DMS53 treated with DMSO at 0.1 percent for 48 hours (cell line): ENCODE results near the gene MPZL1.

Source experiments
- DNase-seq: peaks from one replicate; lab custom pipeline; 2025; ENCODE audit not compliant: unreplicated experiment; lab: John Stamatoyannopoulos, UW

MPZL1 gene

GRCh38 chr1:167695147-167695546 lies 26.6 kb upstream of the MPZL1 start:
- DNase-seq = no peak

GRCh38 chr1:167695756-167696561 lies 25.8 kb upstream of the MPZL1 start:
- no peak for DNase-seq

- no peak for DNase-seq
These were observed 24.1 kb upstream of the MPZL1 start for GRCh38 chr1:167697667-167698141.

GRCh38 chr1:167698313-167698712 lies 23.5 kb upstream of the MPZL1 start:
- no peak for DNase-seq

DNA sequence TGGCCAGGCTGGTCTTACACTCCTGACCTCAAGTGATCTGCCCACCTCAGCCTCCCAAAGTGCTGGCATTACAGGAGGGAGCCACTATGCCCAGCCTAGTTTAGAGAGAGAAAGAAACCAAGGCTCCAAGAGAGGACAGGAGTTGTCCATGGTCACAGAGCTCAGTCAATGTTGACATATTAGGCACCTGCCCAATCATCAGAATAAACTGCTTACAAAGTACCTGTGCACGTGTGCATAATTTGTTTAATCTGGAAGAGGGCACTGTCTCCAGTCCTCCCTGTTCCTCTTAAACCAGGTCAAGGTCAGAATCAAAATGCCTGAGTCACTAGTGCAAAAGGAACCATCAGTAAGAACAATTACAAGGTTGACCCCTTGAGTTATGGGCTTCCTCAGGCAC lies 20.3 kb upstream of the MPZL1 start:
- DNase-seq = peak; percentile 7

DNA sequence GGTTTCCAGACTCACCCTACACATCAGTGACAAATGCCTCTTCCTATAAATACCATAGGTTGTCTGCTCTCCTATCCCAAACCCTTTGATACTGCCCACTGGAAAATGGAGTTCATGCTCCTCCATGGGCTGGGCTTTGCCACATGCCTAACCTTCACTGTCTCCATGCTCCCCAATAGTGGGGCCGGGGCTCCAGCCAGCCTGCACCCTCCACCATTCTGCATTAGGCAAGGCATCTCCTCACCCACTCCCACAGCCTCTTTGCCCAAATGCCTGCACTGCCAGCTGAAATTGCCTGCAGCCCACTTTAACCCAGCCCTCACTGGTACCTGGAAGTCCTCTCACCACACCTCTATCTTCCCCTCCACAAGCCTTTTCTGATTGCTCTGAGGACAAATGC lies 18.2 kb upstream of the MPZL1 start:
- DNase-seq = no peak

GRCh38 chr1:167704715-167705114 lies 17.1 kb upstream of the MPZL1 start:
- DNase-seq = no peak

DNA sequence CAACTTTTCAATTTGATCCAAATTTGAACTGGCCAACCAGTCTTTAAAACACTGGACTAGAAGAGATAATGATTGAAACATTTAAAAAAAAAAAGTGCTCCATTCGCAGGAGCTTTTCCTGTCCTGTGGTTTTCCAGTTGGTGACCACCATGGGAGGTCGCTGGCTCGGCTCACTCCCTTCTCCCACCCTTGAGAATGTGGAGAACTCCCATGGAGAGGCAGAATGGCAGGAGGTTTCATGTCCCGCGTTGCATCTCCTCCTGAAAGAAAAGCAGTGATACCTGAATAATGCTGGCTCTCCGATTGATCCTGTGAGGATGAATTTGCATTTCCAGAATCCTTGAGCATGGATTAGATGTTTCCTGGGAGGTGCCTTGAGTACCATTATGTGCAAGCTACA lies 16.5 kb upstream of the MPZL1 start:
- no peak for DNase-seq

DNA sequence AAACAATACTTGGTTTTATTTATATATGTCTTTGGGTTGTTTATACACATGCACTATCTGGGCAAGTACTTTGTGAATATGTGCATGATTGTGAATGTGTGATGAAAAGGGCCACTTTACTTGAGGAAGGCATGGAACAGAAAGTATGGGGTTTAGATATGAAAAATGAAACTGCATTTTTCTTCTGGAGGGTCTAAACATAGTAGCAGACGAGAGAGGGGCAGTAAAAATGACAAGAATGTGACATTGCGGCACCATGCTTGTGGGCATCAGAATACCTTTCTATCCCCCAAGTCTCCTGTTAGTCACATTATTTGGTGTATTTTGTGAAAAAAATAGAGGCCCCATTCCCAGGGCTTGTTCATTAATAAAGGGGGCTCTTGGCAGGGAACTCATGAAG lies 15.4 kb upstream of the MPZL1 start:
- DNase-seq = no peak

DNA sequence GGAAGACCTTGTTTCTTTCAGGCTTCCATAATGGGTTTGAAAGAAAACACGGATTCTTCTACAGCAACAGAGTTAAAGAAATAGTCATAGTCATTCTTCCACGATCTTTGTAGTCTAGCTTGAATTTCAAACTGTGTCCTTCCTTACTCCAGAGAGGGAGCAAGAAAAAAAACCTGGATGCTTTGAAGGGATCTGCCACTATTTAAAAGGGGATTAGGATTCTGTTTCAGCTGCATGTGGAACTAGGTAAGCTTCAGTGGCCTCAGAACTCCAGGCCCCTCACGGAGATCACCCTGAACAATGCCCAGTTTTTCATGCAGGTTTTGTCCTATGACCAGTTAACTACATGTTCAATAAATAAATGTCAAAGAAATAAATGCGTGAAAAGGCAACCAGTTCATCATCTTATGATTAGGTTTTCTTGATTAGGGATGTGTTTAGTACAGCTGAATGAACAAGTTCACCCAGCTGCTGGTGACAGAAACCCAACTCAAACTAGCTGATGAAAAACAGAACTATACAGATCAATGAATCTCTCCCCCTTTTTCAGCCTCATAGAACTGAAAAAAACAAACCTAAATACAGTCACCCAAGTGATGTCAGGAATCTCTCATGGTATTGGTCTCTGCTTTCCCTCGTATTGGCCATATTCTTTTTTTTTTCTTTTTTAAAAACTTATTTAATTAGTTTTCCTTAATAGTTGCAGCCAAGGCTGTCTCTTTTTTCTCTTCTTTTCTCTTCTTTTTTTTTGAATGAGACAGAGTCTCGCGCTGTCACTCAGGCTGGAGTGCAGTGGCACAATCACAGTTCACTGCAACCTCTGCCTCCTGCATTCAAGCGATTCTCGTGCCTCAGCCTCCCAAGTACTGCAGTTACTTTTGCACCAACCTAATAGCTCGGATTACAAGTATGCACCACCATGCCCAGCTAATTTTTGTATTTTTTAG lies 14.6 kb upstream of the MPZL1 start:
- no peak for DNase-seq

DNA sequence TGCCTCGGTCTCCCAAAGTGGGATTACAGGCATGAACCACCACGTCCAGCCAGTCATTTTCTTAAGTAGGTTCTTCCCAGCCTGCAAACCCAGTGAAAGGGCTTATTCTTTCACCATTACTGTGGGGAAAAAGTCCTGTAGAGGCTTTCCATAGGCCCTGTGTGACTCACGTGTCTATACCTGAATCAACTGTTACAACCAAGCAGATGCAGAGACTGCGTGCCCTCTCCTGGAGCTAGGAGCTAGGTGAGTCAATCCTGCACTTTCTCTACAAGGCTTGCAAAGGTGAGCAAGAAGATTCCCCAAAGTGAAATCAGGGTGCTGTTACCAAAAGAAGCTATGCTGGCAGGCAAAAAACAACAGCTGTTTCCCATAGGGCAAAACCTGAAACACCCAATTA lies 13.8 kb upstream of the MPZL1 start:
- no peak for DNase-seq

DNA sequence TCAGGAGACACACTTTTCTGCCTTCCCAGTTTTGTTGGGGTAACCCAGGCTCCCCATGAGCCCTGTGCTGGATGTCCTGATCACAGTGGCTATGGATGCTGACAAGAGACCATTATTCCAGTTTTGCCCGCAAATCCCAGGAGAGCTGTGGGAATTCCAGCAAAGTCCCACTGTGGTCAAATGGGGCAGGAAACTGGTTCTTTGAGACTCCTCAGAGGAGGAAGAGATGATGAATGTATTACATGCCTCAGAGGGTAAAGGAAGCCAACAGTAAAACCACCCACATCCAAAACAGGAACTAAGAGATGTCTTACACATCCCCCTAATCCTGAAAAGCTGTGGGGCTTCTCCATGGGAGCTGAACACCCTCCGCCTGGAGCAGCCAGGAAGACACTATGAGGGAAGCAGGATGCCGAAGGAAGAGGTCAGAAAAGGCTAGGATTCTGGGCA lies 12.8 kb upstream of the MPZL1 start:
- no peak for DNase-seq

DNA sequence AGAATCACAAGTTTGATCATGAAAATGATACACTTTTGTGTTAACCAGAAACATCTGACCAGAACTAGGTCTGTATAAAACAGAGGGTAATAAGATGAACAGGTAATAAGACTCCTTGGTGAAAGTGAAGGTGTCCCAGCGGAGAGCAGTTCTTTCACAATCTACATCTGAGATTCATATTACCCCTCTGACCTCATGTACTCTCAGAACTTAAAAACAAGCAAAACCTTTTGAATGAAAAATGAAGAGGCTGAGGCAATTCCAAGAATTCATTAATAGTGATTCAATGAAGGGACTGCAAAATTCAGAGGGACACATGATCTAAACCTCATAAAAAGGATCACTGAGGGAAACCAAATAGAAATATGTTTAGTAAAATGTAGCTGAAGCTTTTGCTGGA lies 10.9 kb upstream of the MPZL1 start:
- DNase-seq = no peak

DNA sequence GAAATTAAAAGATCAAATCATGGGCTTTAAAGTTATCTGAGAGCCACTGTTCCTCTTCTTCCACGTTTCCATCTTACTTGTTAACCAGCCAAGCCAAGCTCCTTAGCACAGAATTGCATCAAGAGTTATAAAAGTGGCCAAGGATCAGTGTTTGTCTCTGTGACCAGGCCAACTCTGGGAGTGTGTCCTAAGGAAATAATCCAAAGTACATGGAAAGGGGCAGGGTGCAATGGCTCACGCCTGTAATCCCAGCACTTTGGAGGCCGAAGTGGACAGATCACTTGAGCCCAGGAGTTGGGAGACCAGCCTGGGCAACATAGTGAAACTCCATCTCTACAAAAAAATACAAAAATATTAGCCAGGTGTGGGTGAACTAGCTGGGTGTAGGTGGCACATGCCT lies 10.0 kb upstream of the MPZL1 start:
- DNase-seq = no peak

DNA sequence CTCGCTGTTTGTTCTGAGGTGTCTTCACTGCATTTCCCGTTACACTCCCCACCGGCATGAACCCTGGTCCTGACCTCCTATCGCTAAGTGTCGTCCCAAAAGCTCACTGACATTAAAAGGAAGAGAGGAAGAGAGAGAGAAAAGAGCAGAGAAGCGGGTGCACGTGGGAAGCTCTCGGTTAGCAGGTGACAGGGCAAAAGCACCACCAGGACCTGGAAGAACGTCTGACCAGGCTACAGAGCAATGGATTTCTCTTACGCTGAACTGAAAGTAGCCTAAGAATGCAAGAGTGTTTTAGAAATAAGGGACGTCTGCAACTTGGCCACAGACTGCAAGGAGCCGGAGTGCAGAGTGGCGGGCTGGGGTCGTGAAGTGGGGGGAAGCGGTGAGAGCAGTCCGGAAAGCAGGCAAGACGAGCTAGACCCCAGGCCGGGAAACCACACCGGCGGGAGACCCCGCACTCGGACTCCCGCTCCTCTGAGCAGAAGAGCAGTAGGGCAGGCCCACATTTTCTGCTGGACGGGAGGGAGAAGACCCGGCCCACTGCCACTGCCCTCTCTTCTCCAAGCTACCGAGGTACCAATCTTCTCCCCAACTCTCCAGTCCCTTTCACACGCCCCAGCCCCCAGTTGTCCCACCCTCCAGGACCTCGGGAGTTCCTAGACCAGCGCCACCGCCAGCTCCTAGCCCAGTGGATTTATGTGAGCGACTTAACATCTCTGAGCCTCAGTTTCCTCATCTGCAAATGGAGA lies 8.3 kb upstream of the MPZL1 start:
- DNase-seq = peak; percentile 23

- DNase-seq = no peak
These were observed 7.7 kb upstream of the MPZL1 start for GRCh38 chr1:167714098-167714438.

DNA sequence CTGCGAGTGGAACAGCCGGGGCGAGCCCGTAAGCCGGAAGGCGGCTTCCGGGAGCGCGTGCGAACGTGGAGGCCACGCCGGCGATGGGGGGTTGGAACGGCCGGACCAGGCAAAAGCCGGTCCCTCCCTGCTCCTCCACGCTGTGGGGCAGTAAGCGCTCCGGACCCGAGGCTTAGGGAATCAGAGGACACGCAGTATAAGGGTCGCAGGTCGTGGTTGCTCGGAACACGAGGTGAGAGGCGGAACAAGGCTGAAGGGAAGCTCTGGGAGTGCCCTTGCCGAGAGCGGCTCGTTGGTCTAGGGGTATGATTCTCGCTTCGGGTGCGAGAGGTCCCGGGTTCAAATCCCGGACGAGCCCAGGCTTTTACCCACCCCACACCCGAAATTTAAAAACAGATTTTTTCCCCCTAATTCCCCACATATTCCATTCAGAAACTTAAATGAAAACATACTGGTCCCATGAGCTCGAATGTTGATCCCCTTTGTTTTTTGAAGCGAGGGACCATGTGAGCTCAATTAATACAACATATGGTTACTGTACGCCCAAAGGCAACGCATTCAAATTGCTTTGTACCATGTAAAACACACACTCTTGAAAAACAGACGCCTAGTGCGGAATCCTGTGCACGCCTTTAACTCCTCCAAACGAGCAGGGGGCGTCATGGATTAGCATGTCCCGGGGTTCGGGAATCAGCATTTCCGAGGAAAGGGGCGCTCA lies 7.2 kb upstream of the MPZL1 start:
- peak; percentile 85 for DNase-seq

DNA sequence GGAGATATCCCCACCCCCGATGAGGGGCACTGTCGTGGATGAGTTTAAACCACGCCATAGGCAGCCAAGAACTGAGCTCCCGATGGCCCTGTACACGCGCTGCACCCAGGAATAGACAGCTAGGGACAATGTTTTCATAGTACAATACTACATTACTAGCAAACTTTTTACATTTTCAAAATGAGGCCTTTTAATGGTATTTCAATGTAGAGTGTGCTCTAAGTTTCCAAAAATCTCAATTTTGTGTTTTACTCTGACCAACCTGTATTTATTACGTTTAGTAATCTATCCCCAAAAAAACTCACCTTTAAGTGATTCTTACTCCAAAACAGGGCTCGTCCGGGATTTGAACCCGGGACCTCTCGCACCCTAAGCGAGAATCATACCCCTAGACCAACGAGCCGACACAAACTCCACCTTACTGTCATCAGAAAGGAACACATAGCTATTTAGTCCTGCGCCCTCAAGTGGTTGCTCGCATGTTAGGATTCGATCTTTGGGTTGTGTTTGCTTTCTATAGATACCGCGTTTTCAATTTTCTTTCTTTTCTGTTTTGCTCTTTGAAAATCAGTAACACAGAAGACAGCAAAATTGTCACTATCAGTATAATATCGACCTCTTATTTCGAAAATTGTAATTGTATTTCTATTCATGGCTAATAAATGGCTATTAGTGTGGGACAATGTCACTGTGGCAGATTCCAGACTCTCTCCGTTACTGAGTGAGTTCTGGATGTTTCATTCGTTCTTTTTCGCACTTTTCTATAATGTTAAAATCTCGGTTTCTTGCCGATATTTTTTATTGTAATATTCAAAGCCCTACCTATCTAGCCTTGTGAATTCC lies 6.4 kb upstream of the MPZL1 start:
- peak; percentile 95 for DNase-seq

DNA sequence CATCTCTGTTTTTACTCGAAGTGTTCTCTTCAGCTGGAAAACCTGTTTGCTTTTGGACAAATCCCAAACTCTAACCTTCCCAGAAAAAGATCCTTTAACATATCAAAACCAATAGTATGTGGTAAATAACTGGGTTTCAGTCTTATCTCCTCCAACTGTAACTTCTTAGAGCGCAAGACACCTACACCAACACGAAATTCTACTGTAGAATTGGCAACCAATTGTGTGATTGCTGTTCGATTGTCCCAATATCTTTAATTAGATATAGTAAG lies 5.8 kb upstream of the MPZL1 start:
- peak; percentile 62 for DNase-seq

GRCh38 chr1:167717351-167717750 lies 4.4 kb upstream of the MPZL1 start:
- DNase-seq = no peak
